Activated B cell treated with CpG ODN at 0.5 μM for 24 hours (primary cell): ENCODE results near the gene SPATA1. TPM values are rescaled to one million over a fixed set of nuclear protein-coding genes. Genes with fewer than 3 reads are reported as not detected.
A peak's percentile ranks its signal among the peaks of the same experiment; 100 is the strongest.

ENCODE experiments used
- ATAC-seq: fragments of 200-7000 bp; cut with Tn5 transposase; one replicate; pipeline ENCODE4 v1.10.0; 2021; ENCODE audit warnings: low read depth, mild to moderate bottlenecking, moderate library complexity
- CTCF ChIA-PET: fragments of 350-600 bp; sonication (Branson Sonifier 250); formaldehyde crosslinking; loops from one replicate; lab custom pipeline; 2021; ENCODE audit warnings: antibody characterized with exemption; lab: Charles Lee
- POLR2A ChIA-PET: fragments of 350-600 bp; sonication (Branson Sonifier 250); formaldehyde crosslinking; loops from one replicate; lab custom pipeline; 2021; ENCODE audit warnings: antibody characterized with exemption; lab: Charles Lee
- DNase-seq: peaks from one replicate; pipeline ENCODE4 v3.0.0; 2022
- H3K27ac Mint-ChIP-seq: one replicate; pipeline ENCODE4 v1.8.0; 2020; ENCODE audit warnings: mixed read lengths
- H3K27me3 Mint-ChIP-seq: one replicate; pipeline ENCODE4 v1.8.0; 2021; ENCODE audit warnings: mixed read lengths
- H3K36me3 Mint-ChIP-seq: one replicate; pipeline ENCODE4 v1.8.0; 2021; ENCODE audit warnings: low read depth, mixed read lengths
- H3K4me1 Mint-ChIP-seq: one replicate; pipeline ENCODE4 v1.8.0; 2021; ENCODE audit warnings: mixed read lengths
- H3K4me3 Mint-ChIP-seq: one replicate; pipeline ENCODE4 v1.8.0; 2020; ENCODE audit warnings: mild to moderate bottlenecking, mixed read lengths
- H3K9me3 Mint-ChIP-seq: one replicate; pipeline ENCODE4 v1.8.0; 2020; ENCODE audit warnings: mixed read lengths
- CTCF ChIP-seq: fragments of 200-600 bp; IDR thresholded peaks from one replicate; pipeline ENCODE4 v1.8.0; 2022; ENCODE audit warnings: antibody characterized with exemption, mild to moderate bottlenecking
- intact Hi-C: fragments of 100-400 bp; cut with micrococcal nuclease; formaldehyde crosslinking; loops from one replicate; pipeline ENCODE4 v1.15.1; 2024
- total RNA-seq: library from RNA; stranded (reverse); gene quantifications from 2 replicates; pipeline ENCODE4 v1.2.3, GENCODE V29; 2022

SPATA1 gene
- total RNA-seq, 1 donor from 2014 or later, result 4.6 TPM

- Mint-ChIP-seq H3K4me1 (peaks cover 37% of the 10 kb centered on the region), H3K9me3 (peaks cover 11% of the 10 kb centered on the region), H3K36me3 (peaks cover 46% of the 10 kb centered on the region), H3K4me3 (peak within 1 kb of the TSS; percentile 97), H3K27ac (peak within 1 kb of the TSS; percentile 97), H3K27me3 (peaks cover 21% of the 10 kb centered on the region)
- ATAC-seq, result peak; percentile 96
- intact Hi-C loops, result loop anchor here (1.0 kb wide), 6 partner anchors 27 to 211 kb away; partner anchors contain the start of genes CTBS, GNG5, SPATA1 and SSX2IP
- TF ChIP-seq CTCF, result no peak
- ChIA-PET CTCF (interaction anchor here (0.8 to 2.1 kb wide), 5 partner anchors 27 to 337 kb away, joined by 3 to 8 read pairs (median 5); partner anchors contain the start of genes CTBS, GNG5 and SPATA1), POLR2A (interaction anchor here (0.6 to 5.7 kb wide), 11 partner anchors 10 to 797 kb away, joined by 3 to 52 read pairs (median 4); partner anchors contain the start of genes BCL10, CTBS, GNG5 and PRKACB)
- DNase-seq, result peak; percentile 64
These were observed 27.0 kb upstream of the SPATA1 start, which contains the start of gene RPF1 for GRCh38 chr1:84478876-84479868. TSS of gene RPF1 (plus strand) at chr1:84479266. CDS start at chr1:84479282, 16 bp downstream.

- Mint-ChIP-seq H3K27ac (peak overlapping the region; percentile 97), H3K36me3 (peaks cover 54% of the 10 kb centered on the region), H3K4me1 (peaks cover 37% of the 10 kb centered on the region), H3K27me3 (peaks cover 18% of the 10 kb centered on the region), H3K4me3 (peak overlapping the region; percentile 97), H3K9me3 (peaks cover 11% of the 10 kb centered on the region)
- intact Hi-C loops, result loop anchor here (1.0 kb wide), 6 partner anchors 26 to 210 kb away; partner anchors contain the start of genes CTBS, GNG5, SPATA1 and SSX2IP
- no peak for ATAC-seq
- TF ChIP-seq CTCF, result no peak
- CTCF ChIA-PET, result interaction anchor here (1.4 to 2.1 kb wide), 3 partner anchors 26 to 338 kb away, joined by 5 to 8 read pairs (median 7); partner anchors contain the start of genes CTBS, GNG5 and SPATA1
- POLR2A ChIA-PET, result interaction anchor here (0.5 to 5.7 kb wide), 9 partner anchors 10 to 444 kb away, joined by 3 to 52 read pairs (median 4); partner anchors contain the start of genes CTBS, GNG5, PRKACB and SPATA1
- no peak for DNase-seq
These were observed 26.2 kb upstream of the SPATA1 start for GRCh38 chr1:84479998-84480397.

GRCh38 chr1:84480650-84481049 lies 25.5 kb upstream of the SPATA1 start:
- peaks cover 16% of the 10 kb centered on the region for H3K27me3 Mint-ChIP-seq
- ChIA-PET CTCF (interaction anchor here (1.4 to 2.1 kb wide), 4 partner anchors 26 to 339 kb away, joined by 4 to 8 read pairs (median 6); partner anchors contain the start of genes CTBS, GNG5 and SPATA1), POLR2A (interaction anchor here (1.0 to 5.7 kb wide), 4 partner anchors 9 to 93 kb away, joined by 4 to 52 read pairs (median 14); partner anchors contain the start of genes CTBS, GNG5 and SPATA1)
- H3K36me3 Mint-ChIP-seq, result peaks cover 61% of the 10 kb centered on the region
- DNase-seq (no peak), ATAC-seq (no peak)
- H3K4me3 Mint-ChIP-seq, result peak overlapping the region; percentile 50
- H3K4me1 Mint-ChIP-seq, result peaks cover 37% of the 10 kb centered on the region
- intact Hi-C loops, result no loop called here
- no peak for TF ChIP-seq CTCF
- peaks cover 11% of the 10 kb centered on the region for H3K9me3 Mint-ChIP-seq
- H3K27ac Mint-ChIP-seq, result no peak overlapping the region

- ChIA-PET CTCF (interaction anchor here (1.9 kb wide), 1 partner anchor 46 kb away, joined by 4 read pairs; no protein-coding TSS in a partner anchor), POLR2A (interaction anchor here (1.2 to 5.7 kb wide), 2 partner anchors 24 to 93 kb away, joined by 5 to 52 read pairs; partner anchors contain the start of genes CTBS, GNG5 and SPATA1)
- intact Hi-C loops, result no loop called here
- no peak for DNase-seq
- H3K36me3 Mint-ChIP-seq, result peaks cover 66% of the 10 kb centered on the region
- H3K27ac Mint-ChIP-seq, result no peak overlapping the region
- peaks cover 42% of the 10 kb centered on the region for H3K4me1 Mint-ChIP-seq
- no peak for ATAC-seq
- peaks cover 12% of the 10 kb centered on the region for H3K27me3 Mint-ChIP-seq
- TF ChIP-seq CTCF, result no peak
- H3K4me3 Mint-ChIP-seq, result peak overlapping the region; percentile 9
- peaks cover 14% of the 10 kb centered on the region for H3K9me3 Mint-ChIP-seq
These were observed 24.9 kb upstream of the SPATA1 start for GRCh38 chr1:84481317-84481716.
